WERI-Rb-1 (cell line): Measurements from ENCODE around the gene ZFAND6.

ENCODE experiments used
- DNase-seq: peaks from one replicate; pipeline ENCODE4 v3.0.0-alpha.2; 2020
- H3K27ac ChIP-seq: fragments of 250-450 bp; sonication (Bioruptor Pico); 2 replicates; pipeline ENCODE4 v1.5.1; 2020; ENCODE audit warnings: mild to moderate bottlenecking, moderate library complexity
- H3K27me3 ChIP-seq: fragments of 250-450 bp; sonication (Bioruptor Pico); 2 replicates; pipeline ENCODE4 v1.5.1; 2021; ENCODE audit warnings: mild to moderate bottlenecking, low read depth, moderate library complexity; ENCODE audit not compliant: insufficient read depth, severe bottlenecking
- H3K36me3 ChIP-seq: fragments of 250-450 bp; sonication (Bioruptor Pico); 2 replicates; pipeline ENCODE4 v1.5.1; 2020; ENCODE audit warnings: mild to moderate bottlenecking, moderate library complexity
- H3K4me3 ChIP-seq: 2 replicates; pipeline ENCODE4 v1.5.1; 2011; ENCODE audit warnings: low read depth, mild to moderate bottlenecking, control low read depth, low read length
- H3K9me3 ChIP-seq: fragments of 250-450 bp; sonication (Bioruptor Pico); 2 replicates; pipeline ENCODE4 v1.5.1; 2021; ENCODE audit warnings: mild to moderate bottlenecking, moderate library complexity; ENCODE audit not compliant: severe bottlenecking
- TF ChIP-seq, protein P1 (sequence below): IDR thresholded peaks from 2 replicates; pipeline ENCODE4 v1.5.1; 2011; ENCODE audit warnings: low read depth, mild to moderate bottlenecking, control low read depth, inconsistent platforms, low read length

The ZFAND6 gene

DNA sequence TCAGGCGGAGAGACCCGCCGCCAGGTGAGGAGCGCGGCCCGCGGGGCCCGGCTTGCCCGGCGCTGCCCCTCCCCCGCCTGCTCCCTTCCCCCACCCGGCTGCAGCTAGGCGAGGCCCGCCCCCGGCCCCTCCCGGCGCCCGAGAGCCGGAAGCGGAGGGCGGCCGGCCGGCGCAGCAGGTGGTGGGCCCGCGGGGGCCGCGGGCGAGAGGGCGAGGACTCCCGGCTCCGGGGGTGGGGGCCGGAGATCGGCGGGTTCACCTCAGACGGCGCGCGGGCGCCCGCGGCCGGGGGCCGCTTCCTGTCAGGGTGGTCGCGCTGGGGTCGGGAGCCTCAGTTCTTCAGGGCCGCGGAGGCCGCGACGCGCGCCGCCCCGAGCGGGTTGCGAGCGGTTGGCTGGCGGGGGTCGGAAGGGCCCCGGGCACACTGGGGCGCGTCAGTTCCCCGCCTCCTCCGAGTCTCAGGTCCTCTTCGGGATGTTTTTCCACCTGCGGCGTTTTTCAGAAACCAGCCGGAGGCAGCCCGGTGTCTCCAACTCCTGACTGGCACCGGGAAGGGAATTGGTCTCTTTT is 395 bp downstream of the ZFAND6 start:
- peak; percentile 53 for DNase-seq
- TF ChIP-seq, protein P1, sequence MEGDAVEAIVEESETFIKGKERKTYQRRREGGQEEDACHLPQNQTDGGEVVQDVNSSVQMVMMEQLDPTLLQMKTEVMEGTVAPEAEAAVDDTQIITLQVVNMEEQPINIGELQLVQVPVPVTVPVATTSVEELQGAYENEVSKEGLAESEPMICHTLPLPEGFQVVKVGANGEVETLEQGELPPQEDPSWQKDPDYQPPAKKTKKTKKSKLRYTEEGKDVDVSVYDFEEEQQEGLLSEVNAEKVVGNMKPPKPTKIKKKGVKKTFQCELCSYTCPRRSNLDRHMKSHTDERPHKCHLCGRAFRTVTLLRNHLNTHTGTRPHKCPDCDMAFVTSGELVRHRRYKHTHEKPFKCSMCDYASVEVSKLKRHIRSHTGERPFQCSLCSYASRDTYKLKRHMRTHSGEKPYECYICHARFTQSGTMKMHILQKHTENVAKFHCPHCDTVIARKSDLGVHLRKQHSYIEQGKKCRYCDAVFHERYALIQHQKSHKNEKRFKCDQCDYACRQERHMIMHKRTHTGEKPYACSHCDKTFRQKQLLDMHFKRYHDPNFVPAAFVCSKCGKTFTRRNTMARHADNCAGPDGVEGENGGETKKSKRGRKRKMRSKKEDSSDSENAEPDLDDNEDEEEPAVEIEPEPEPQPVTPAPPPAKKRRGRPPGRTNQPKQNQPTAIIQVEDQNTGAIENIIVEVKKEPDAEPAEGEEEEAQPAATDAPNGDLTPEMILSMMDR, result no peak
- Histone ChIP-seq H3K27me3 (no peaks in the 10 kb centered on the region), H3K4me3 (peak overlapping the region; percentile 89), H3K36me3 (no peaks in the 10 kb centered on the region), H3K27ac (peak overlapping the region; percentile 93), H3K9me3 (no peaks in the 10 kb centered on the region)

DNA sequence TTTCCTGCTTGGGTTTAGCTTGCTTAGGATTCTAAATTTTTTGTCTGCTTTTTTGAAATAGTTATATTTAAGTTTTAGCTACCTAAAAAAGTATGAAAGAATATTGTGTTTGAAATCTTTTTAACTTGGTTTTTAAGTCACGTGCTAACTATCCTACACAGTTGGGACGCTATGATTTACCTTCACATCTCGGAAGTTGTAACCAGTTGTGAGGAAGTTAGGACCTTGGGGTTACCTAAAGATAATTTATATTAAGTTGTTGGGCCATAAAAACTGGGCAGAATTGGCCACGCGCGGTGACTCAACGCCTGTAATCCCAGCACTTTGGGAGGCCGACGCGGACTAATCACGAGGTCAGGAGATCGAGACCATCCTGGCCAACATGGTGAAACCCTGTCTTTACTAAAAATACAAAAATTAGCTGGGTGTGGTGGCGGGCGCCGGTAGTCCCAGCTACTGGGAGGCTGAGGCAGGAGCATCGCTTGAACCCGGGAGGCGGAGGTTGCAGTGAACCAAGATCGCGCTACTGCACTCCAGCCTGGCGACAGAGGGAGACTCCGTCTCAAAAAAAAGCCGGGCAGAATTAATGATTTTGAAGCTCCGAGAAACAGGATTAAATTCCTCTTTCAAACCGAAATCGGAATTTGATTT is 1.0 kb downstream of the ZFAND6 start:
- Histone ChIP-seq H3K27ac (peak overlapping the region; percentile 93), H3K27me3 (no peaks in the 10 kb centered on the region), H3K9me3 (no peaks in the 10 kb centered on the region), H3K36me3 (no peaks in the 10 kb centered on the region), H3K4me3 (peak overlapping the region; percentile 89)
- TF ChIP-seq, protein P1, result no peak
- peak; percentile 11 for DNase-seq

DNA sequence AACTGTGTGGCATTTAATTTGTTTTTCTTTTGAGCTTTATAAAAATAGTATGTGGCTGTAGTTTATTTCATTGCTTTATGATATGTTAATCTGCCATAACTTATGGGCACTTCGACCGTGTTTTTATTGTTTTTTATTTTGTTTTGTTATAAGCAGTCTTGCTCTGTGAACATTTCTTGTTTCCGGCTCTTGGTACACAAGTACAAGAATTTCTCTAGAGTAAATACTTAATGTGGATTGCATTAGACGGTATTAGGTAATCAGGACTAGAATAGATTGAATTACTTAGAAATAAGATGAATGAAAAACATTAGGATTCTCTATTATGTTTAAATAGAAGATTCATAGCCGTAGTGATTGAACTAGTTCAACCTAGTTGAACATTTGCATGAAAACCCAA is 2.1 kb downstream of the ZFAND6 start:
- TF ChIP-seq, protein P1, result no peak
- no peaks in the 10 kb centered on the region for H3K27me3 ChIP-seq
- DNase-seq, result no peak
- no peak overlapping the region for H3K27ac ChIP-seq
- H3K36me3 ChIP-seq, result no peaks in the 10 kb centered on the region
- H3K4me3 ChIP-seq, result no peak overlapping the region
- no peaks in the 10 kb centered on the region for H3K9me3 ChIP-seq

DNA sequence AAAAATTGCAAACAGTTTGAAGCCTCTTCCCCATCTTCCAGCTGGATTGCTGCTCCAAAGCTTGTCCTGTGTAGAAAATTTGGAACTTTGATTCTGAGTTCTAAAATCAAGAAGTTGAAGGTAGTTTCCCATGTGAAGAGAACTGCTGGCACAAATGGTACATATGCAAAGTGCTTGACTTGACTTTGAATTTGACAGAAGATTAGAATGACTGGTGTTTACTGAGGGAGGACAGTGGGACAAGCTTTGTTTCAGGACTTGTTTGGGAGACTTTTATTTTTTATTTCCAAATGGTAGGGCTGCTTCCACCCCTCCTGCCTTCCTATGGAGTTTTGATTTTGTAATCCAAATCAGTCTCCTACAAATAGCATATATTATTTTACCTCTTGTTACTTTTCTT is 7.4 kb downstream of the ZFAND6 start:
- Histone ChIP-seq H3K27ac (no peak overlapping the region), H3K27me3 (no peaks in the 10 kb centered on the region), H3K9me3 (no peaks in the 10 kb centered on the region), H3K36me3 (no peaks in the 10 kb centered on the region), H3K4me3 (no peak overlapping the region)
- TF ChIP-seq, protein P1, result no peak
- no peak for DNase-seq

DNA sequence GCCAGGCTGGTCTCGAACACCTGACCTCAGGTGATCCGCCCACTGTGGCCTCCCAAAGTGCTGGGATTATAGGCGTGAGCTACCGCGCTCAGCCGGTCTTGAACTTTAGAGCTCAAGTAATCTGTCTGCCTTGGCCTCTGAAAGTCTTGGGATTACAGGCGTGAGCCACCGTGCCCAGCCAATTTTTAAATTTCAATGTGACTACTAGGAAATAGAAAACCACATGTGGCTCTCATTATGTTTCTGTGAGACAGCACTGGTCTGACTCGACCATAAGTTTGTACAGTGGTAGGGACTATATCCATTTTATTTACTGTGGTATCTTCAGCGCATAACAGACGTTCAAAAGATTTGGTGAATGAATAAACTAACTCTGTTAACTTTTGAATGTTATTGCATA is 9.1 kb downstream of the ZFAND6 start:
- H3K36me3 ChIP-seq, result no peaks in the 10 kb centered on the region
- no peaks in the 10 kb centered on the region for H3K27me3 ChIP-seq
- H3K4me3 ChIP-seq, result no peak overlapping the region
- no peak overlapping the region for H3K27ac ChIP-seq
- DNase-seq, result peak; percentile 13
- H3K9me3 ChIP-seq, result no peaks in the 10 kb centered on the region
- TF ChIP-seq, protein P1, result no peak

DNA sequence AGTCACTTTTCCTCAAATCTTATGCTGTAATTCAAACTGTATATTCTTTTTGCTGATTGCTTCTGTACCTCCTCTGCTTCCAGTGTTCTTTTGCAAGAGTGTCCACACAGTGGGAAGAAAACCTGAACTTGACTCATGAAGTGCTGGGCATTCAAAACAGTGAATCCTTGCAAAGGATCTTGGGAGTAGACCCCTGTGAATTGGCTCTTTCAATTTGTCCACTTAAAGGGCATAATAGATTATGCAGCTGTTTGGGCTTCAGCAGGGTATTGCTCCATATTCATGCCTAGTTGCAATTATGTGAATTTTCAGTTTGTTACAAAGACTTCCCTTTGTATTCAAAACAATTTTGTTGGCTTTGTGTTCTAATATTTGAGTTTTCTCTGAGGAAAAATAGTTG is 11.4 kb downstream of the ZFAND6 start:
- no peaks in the 10 kb centered on the region for H3K9me3 ChIP-seq
- TF ChIP-seq, protein P1, result no peak
- H3K27me3 ChIP-seq, result no peaks in the 10 kb centered on the region
- H3K36me3 ChIP-seq, result no peaks in the 10 kb centered on the region
- no peak for DNase-seq
- H3K27ac ChIP-seq, result no peak overlapping the region
- H3K4me3 ChIP-seq, result no peak overlapping the region
